ENCODE results near the gene CCDC194. TPM values are rescaled to one million over a fixed set of nuclear protein-coding genes. Genes with fewer than 3 reads are reported as not detected.

Gene CCDC194
- total and polyA plus RNA-seq, 2 of the 13 experiments (the other 11 are each of a cell fraction or from before 2014, with no cell fraction given), result 0.13 to 0.21 TPM

DNA sequence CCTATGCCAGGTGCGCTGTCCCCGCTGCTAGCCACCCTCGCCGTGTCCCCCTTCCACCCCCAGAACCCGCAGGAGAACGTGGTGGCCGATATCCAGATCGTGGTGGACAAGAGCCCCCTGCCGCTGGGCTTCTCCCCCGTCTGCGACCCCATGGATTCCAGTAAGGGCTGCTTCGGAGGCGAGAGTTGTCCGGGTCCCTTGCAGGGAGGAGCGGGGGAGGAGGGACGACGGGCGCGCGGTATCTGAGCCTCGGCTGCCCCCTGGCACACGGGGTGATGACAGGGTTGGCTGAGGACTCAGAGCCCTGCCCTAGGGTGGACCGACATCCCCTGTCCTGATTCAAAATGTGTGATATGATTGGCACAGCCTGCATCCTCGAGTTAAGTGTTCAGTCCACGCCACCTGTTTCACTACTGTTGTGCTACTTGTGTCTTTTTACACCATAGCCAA, 26.5 kb upstream of the CCDC194 start (continued):
- TF ChIP-seq, protein P1, sequence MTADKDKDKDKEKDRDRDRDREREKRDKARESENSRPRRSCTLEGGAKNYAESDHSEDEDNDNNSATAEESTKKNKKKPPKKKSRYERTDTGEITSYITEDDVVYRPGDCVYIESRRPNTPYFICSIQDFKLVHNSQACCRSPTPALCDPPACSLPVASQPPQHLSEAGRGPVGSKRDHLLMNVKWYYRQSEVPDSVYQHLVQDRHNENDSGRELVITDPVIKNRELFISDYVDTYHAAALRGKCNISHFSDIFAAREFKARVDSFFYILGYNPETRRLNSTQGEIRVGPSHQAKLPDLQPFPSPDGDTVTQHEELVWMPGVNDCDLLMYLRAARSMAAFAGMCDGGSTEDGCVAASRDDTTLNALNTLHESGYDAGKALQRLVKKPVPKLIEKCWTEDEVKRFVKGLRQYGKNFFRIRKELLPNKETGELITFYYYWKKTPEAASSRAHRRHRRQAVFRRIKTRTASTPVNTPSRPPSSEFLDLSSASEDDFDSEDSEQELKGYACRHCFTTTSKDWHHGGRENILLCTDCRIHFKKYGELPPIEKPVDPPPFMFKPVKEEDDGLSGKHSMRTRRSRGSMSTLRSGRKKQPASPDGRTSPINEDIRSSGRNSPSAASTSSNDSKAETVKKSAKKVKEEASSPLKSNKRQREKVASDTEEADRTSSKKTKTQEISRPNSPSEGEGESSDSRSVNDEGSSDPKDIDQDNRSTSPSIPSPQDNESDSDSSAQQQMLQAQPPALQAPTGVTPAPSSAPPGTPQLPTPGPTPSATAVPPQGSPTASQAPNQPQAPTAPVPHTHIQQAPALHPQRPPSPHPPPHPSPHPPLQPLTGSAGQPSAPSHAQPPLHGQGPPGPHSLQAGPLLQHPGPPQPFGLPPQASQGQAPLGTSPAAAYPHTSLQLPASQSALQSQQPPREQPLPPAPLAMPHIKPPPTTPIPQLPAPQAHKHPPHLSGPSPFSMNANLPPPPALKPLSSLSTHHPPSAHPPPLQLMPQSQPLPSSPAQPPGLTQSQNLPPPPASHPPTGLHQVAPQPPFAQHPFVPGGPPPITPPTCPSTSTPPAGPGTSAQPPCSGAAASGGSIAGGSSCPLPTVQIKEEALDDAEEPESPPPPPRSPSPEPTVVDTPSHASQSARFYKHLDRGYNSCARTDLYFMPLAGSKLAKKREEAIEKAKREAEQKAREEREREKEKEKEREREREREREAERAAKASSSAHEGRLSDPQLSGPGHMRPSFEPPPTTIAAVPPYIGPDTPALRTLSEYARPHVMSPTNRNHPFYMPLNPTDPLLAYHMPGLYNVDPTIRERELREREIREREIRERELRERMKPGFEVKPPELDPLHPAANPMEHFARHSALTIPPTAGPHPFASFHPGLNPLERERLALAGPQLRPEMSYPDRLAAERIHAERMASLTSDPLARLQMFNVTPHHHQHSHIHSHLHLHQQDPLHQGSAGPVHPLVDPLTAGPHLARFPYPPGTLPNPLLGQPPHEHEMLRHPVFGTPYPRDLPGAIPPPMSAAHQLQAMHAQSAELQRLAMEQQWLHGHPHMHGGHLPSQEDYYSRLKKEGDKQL (CRISPR knock-in tag; IDR thresholded peaks at IDR 0.05; ENCODE audit: low read depth), result no peak
- no peak for TF ChIP-seq TRIM22 (IDR thresholded peaks at IDR 0.05)

DNA sequence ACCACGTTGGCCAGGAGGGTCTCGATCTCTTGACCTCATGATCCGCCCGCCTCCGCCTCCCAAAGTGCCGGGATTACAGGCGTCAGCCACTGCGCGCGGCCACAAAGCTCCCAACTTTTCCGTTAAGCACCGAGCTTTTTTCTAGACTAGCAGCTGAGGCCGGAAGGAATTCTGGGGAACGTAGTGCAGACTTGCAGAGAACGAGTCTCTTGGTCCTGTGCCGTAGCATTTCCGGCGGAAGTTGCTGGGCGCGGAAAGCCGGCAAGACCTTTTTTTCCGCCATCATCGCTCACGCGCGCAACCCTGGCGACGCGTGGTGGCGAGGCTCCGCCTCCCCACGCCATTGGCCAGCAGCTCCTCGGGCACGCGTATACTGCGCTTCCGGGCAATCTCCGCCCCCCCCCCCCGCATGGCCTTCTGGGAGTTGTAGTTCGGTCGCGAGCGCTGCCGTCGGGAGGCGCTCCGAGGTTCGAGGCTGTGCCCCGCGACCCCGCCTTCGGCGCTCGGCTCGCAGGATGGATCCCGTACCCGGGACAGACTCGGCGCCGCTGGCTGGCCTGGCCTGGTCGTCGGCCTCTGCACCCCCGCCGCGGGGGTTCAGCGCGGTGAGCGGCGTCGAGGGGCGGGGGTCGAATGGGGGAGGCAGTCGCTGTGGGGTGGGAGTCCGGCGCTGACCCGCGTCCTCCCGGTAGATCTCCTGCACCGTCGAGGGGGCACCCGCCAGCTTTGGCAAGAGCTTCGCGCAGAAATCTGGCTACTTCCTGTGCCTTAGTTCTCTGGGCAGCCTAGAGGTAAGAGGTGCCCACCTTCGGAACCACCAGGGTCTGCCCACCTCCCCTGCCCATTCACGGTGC, 25.9 kb upstream of the CCDC194 start, which contains the start of gene MVB12A:
MVB12A (plus strand) TSS at position 427 of the 854 bp plus-strand sequence; CDS start at position 516, 89 bp downstream.
- ChIA-PET POLR2A (interaction anchor here (0.6 to 2.0 kb wide), 14 partner anchors 9 to 439 kb away, joined by 3 to 76 read pairs (median 4); partner anchors contain the start of genes BST2, DDA1 and MRPL34), CTCF (ENCODE audit: low intra/inter-chr PET ratio, low total read pairs) (no interaction called here)
- Histone ChIP-seq H3K27ac (ENCODE audit: extremely low read length, insufficient read depth, low read length) (peak within 1 kb of the TSS; percentile 65), H3K27me3 (ENCODE audit: control insufficient read depth in 1 of 2, insufficient read depth in 2 of 2, low read length in 2 of 2) (no peaks in the 10 kb centered on the region), H3K36me3 (replicated peaks in 1 of 2; ENCODE audit: control insufficient read depth in 1 of 2, insufficient read depth in 2 of 2, low read length in 2 of 2) (peaks cover 1 to 8% of the 10 kb centered on the region in 2 experiments; a peak in 2 of 5 replicates), H3K79me2 (ENCODE audit: insufficient read depth, low read length) (no peaks in the 10 kb centered on the region), H3K4me3 (replicated peaks in 1 of 3; ENCODE audit: insufficient read depth in 1 of 3, low read depth in 2 of 3, low read length in 3 of 3) (peak within 1 kb of the TSS; percentile 65 to 96 (median 82)), H3K9ac (ENCODE audit: insufficient read depth, low read depth, low read length) (peak within 1 kb of the TSS; percentile 74), H3K4me2 (ENCODE audit: low read depth, low read length) (peak within 1 kb of the TSS; percentile 91), H3K4me1 (ENCODE audit: insufficient read depth, low read length) (peaks cover 17% of the 10 kb centered on the region), H2AFZ (ENCODE audit: low read length) (no peak within 1 kb of the TSS), H3K9me3 (ENCODE audit: low read length) (no peaks in the 10 kb centered on the region), H4K20me1 (ENCODE audit: insufficient read depth, low read length) (no peaks in the 10 kb centered on the region)
- peak; percentile 98 for DNase-seq (ENCODE audit: low spot score)
- WGBS (ENCODE audit: low lambda C conversion rate), result 1% methylated on average over 10 of the region's 85 CpGs
- intact Hi-C loops (cut with micrococcal nuclease; ENCODE audit: unreplicated experiment), result loop anchor here (1.0 kb wide), 1 partner anchor 15 kb away; the partner anchor contains the start of gene BST2
- no TSS peak for BruUV-seq (replicated peaks)
- peak; percentile 97 for FAIRE-seq
- in situ Hi-C loops (cut with HindIII; ENCODE audit: extremely low pct_ligation_motif_present, low pct_unique_long_range_greater_than_20kb), result no loop called here
- peak; percentile 91 for ATAC-seq
- TF ChIP-seq ZNF235 (CRISPR knock-in tag; IDR thresholded peaks at IDR 0.05; ENCODE audit: borderline replicate concordance), result no peak
- TF ChIP-seq, protein P1 (CRISPR knock-in tag; IDR thresholded peaks at IDR 0.05; ENCODE audit: low read depth), result no peak
- TF ChIP-seq IRX3 (CRISPR knock-in tag; IDR thresholded peaks at IDR 0.05; ENCODE audit: borderline replicate concordance, low read depth), result 0 out of 2 replicates have a peak, but pooled peaks have one; percentile 56
- TF ChIP-seq KDM5B (CRISPR knock-in tag; IDR thresholded peaks at IDR 0.05; ENCODE audit: borderline replicate concordance), result peak; percentile 54
- peak; percentile 87; the same call in 1 of the 2 replicates for TF ChIP-seq MYC (CRISPR knock-in tag; IDR thresholded peaks at IDR 0.05; ENCODE audit: borderline replicate concordance)
